ENCODE data around the gene KIF26B. TPM values are rescaled to one million over a fixed set of nuclear protein-coding genes. Genes with fewer than 3 reads are reported as not detected.

KIF26B gene
- total RNA-seq, 2 donors from 2014 or later = 0.30 to 0.35 TPM

GRCh38 chr1:245172829-245173228 is 18.0 kb downstream of the KIF26B start:
- H3K4me3 ChIP-seq = no peak overlapping the region
- H3K36me3 ChIP-seq = no peaks in the 10 kb centered on the region
- H3K27ac ChIP-seq = no peak overlapping the region
- no peak overlapping the region for H3K9ac ChIP-seq (ENCODE audit: low read depth in 2 of 2, low read length in 2 of 2)
- DNase-seq = no peak
- intact Hi-C loops (cut with DNase I) = no loop called here
- no peaks in the 10 kb centered on the region for H3K27me3 ChIP-seq
- no peak for TF ChIP-seq CTCF (IDR thresholded peaks at IDR 0.05)
- H3K4me1 ChIP-seq = no peaks in the 10 kb centered on the region
- H3K9me3 ChIP-seq = no peaks in the 10 kb centered on the region

- DNase-seq = no peak
- intact Hi-C loops (cut with DNase I) = no loop called here
- Histone ChIP-seq H3K4me3 (no peak overlapping the region), H3K9me3 (no peaks in the 10 kb centered on the region), H3K27me3 (no peaks in the 10 kb centered on the region), H3K27ac (no peak overlapping the region), H3K9ac (ENCODE audit: low read depth in 2 of 2, low read length in 2 of 2) (no peak overlapping the region), H3K4me1 (no peaks in the 10 kb centered on the region), H3K36me3 (no peaks in the 10 kb centered on the region)
- TF ChIP-seq CTCF (IDR thresholded peaks at IDR 0.05) = no peak
Measured at GRCh38 chr1:245173446-245174211, 18.8 kb downstream of the KIF26B start.

DNA sequence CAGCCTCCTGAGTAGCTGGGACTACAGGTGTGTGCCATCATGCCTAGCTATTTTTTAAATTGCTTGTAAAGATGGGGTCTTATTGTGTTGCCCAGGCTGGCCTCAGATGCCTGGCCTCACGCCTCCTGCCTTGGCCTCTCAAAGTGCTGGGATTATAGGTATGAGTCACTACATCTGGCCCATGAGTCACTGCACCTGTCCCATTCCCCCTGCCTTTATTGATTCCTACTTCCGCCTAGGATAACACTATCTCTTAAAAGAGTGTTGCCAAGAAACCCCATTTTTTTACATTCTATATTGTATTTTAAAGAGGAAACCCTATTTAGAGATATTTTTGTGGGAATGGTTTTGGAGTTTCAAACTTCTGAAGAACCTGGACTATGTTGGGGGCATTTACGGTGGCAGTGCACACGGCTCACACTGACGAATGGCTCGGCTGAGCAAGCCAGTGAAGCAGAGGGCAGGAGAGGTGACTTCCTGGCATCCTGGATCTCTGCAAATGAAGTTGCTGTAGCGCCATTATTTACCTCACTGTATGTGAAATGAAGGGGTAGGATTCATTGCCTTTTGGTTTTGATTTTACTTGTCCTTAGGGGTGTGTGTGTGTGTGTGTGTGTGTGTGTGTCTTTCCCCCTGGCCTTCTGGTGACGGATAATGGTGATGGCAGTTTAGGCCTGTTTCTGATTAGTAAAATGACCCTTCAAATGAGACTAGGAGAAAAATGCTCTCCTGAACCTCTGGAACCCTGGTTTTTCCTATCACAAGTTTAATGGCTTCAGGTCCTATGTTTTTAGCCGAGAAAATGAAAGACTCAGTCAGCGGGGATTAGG is 22.5 kb downstream of the KIF26B start:
- DNase-seq = peak; percentile 22
- no peaks in the 10 kb centered on the region for H3K36me3 ChIP-seq
- H3K9ac ChIP-seq (ENCODE audit: low read depth in 2 of 2, low read length in 2 of 2) = no peak overlapping the region
- no peaks in the 10 kb centered on the region for H3K27me3 ChIP-seq
- no peak for TF ChIP-seq CTCF (IDR thresholded peaks at IDR 0.05)
- intact Hi-C loops (cut with DNase I) = no loop called here
- no peak overlapping the region for H3K4me3 ChIP-seq
- H3K27ac ChIP-seq = no peak overlapping the region
- H3K4me1 ChIP-seq = no peaks in the 10 kb centered on the region
- H3K9me3 ChIP-seq = no peaks in the 10 kb centered on the region

- no peak for DNase-seq
- H3K27ac ChIP-seq = no peak overlapping the region
- no peak for TF ChIP-seq CTCF (IDR thresholded peaks at IDR 0.05)
- no peak overlapping the region for H3K4me3 ChIP-seq
- no peaks in the 10 kb centered on the region for H3K4me1 ChIP-seq
- H3K27me3 ChIP-seq = no peaks in the 10 kb centered on the region
- H3K36me3 ChIP-seq = no peaks in the 10 kb centered on the region
- H3K9me3 ChIP-seq = no peaks in the 10 kb centered on the region
- no peak overlapping the region for H3K9ac ChIP-seq (ENCODE audit: low read depth in 2 of 2, low read length in 2 of 2)
- intact Hi-C loops (cut with DNase I) = no loop called here
Measured at GRCh38 chr1:245179706-245180105, 24.9 kb downstream of the KIF26B start.

GRCh38 chr1:245180496-245181157 is 25.8 kb downstream of the KIF26B start:
- Histone ChIP-seq H3K4me3 (no peak overlapping the region), H3K27me3 (no peaks in the 10 kb centered on the region), H3K9me3 (no peaks in the 10 kb centered on the region), H3K36me3 (no peaks in the 10 kb centered on the region), H3K27ac (no peak overlapping the region), H3K4me1 (no peaks in the 10 kb centered on the region), H3K9ac (ENCODE audit: low read depth in 2 of 2, low read length in 2 of 2) (no peak overlapping the region)
- intact Hi-C loops (cut with DNase I) = no loop called here
- no peak for TF ChIP-seq CTCF (IDR thresholded peaks at IDR 0.05)
- no peak for DNase-seq
